Fibroblast of skin of scalp (primary cell): ENCODE measurements around the gene IGFBP7.

ENCODE experiments used
- DNase-seq: peaks from one replicate; pipeline ENCODE4 v3.0.0-alpha.2; 2013

Gene IGFBP7

DNA sequence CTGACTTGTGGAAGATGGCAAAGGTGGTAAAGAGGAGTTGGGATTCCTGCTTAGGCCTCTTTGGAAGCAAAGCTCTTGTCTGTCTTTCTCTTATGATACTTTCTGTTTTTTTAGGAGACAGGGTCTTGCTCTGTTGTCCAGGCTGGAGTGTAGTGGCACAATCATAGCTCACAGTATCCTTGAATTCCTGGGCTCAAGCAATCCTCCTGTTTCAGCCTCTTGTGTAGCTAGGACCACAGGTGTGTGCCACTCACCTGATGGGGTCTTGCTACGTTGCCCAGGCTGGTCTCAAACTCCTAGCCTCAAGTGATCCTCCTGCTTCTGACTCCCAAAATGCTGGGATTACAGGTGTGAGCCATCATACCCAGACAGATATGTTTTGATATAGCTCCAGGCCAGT, 19.3 kb upstream of the IGFBP7 start:
- no peak for DNase-seq

DNA sequence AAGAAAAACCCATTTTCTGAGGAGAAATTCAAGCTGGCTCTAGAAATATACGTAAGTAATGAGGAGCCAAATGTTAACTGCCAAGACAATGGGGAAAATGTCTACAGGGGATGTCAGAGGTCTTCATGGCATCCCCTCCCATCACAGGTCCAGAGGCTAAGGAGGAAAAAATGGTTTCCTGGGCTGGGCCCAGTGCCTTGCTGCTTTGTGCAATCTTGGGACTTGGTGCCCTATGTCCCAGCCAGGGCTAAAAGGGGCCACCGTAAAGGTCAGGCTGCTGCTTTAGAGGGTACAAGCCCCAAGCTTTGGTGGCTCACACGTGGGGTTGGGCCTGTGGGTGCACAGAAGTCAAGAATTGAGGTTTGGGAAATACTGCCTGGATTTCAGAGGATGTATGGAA, 17.2 kb upstream of the IGFBP7 start:
- no peak for DNase-seq

DNA sequence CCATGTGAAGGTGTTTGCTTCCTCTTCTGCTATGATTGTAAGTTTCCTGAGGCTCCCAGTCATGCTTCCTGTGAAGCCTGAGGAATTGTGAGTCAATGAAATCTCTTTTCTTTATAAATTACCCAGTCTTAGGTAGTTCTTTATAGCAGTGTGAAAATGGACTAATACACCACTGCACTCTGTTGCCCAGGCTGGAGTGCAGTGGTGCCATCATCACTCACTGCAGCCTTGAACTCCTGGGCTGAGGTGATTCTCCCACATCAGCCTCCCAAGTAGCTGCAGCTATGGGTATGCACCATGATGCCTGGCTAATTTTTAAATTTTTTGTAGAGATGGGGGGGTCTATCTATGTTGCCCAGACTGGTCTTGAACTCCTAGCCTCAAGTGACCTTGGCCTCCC, 15.8 kb upstream of the IGFBP7 start:
- no peak for DNase-seq

- DNase-seq: no peak
Observed at GRCh38 chr4:57124145-57124544, 14.0 kb upstream of the IGFBP7 start.

DNA sequence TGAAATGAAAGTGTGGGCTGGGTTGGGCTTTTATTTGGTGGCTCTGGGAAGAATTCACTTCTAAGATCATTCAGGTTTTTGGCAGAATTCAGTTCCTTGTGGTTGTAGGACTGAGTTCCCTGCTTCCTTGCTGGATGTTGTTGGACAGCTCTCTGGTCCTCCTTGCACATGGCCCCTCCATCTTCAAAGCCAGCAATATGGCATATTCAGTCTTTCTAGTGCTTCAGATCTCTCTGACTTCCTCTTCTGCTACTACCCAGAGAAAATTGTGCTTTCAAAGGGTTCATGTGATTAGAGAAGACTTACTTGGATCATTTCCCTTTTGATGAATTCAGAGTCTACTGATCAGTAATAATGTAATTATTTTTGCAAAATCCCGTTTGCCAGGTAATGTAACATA, 12.8 kb upstream of the IGFBP7 start:
- no peak for DNase-seq

- DNase-seq: peak; percentile 98
Observed at GRCh38 chr4:57119054-57119651, 9.0 kb upstream of the IGFBP7 start.

GRCh38 chr4:57117491-57117890, 7.3 kb upstream of the IGFBP7 start:
- DNase-seq: no peak

DNA sequence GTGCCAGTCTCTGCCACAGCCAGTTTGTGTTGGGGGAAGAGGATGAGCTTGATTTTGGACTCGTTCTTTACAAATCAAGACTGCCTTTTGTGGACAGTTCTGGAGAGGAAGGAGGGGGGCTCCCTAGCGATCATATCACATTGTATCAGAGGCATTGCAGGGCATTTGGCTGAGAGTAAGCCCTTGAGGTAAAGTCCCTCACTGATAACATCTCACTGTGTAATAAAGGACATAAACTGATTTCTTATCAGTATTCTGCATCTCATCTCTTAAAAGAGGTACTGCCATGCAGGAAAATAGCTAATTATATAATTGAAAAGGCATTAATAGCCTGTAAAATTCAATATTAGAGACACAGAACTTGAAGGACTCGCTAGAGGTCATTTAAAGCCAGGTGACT, 6.1 kb upstream of the IGFBP7 start:
- DNase-seq: no peak

GRCh38 chr4:57114973-57115372, 4.8 kb upstream of the IGFBP7 start:
- DNase-seq: peak; percentile 33

DNA sequence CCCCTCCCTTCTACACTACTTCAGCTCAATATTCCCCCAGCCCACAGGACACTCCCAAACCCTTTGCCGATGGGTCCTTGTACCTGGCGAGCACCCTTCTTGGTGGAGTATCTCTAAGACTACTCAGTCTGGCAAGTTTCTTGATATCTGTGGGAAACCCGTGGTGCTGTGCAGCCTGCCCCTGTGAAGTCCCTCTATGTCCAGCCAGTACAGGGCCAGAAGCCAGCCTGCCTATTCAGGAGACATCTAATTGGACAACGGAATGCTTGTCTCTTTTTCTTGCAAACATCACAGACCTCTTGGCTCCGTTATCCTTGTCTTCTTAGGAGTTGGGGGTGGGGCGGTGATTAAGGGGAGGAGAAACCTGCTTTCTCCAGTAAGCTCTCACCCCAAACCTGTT, 3.7 kb upstream of the IGFBP7 start:
- DNase-seq: no peak

DNA sequence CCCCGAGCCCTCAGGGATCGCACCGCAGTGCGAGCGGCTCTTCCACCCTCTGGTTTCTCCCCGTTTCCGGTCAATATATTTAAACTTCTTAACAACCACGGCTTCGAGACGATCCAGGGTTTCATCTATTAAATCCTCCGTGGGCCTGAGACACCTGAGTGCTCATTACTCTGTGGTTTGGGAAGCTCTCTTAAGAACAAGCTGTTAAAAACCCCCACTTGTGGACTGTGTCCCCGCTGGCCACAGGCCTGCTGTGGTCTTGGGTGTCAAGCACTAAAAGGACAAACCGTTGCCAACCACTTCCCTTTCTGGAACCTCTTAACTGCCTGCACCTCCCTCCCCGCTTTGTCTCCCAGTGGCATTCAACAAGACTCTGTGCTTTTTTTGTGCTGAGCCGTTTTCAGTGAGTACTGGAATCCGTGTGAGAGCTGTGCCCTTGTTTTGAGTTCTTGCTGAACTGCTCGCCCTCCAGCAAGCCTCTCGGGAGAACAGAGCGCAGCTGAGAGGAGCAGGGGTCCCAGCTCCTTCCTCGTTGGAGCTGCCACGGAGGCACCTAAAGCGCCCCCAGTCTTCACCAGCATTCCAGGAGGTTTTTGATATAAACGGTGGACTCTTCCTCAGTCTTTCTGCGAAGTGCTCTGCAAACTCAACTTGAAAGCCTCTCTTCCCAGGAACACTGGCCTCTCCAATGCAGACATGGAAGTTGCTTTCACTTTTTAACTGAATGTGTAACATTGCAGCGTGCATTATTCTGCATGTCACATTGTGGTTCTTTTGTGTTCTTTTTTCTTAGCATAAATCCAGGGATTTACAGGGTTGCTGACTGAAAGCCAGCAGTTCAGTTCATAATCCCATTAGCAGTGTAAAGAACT, 691 bp upstream of the IGFBP7 start:
- peak; percentile 77 for DNase-seq

DNA sequence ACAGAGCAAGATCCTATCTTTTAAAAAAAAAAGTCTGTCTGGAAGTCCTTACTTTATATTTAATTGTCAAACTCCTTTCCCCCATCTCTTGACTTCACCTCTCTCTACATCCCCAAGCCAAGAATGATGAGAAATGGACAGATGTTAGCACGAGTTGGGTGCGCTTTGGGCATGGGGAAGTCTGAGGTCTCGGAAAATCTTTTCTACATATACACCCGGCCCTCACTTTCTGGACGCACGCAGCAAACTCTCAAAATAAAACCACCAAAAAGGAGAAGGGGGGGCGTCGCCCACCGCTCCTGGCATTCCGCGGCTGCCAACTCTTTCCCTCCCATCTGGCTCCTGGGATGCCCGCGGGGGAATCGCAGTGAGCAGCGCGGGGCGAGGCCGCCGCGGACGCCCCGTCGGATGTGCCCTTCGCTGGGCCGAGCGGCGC, 756 bp downstream of the IGFBP7 start:
- peak; percentile 24 for DNase-seq

DNA sequence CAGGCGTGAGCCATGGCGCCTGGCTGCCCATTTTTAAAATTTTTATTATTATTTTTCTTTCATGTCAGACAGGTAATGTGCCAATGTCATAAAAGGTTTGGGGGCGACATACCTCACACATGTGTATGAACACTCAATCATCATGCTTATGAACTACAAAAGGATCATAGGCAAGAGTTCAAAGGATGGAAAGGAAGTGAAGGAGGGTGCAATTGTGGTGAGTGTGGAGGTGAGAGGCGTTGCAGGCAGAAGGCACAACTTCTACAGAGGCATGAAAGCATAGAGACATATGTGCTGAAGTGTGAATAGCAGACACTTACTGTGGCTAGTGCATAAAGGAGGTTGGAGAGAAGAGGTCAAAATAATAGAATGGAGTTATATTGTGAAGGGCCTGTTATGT, 4.0 kb downstream of the IGFBP7 start:
- no peak for DNase-seq

DNA sequence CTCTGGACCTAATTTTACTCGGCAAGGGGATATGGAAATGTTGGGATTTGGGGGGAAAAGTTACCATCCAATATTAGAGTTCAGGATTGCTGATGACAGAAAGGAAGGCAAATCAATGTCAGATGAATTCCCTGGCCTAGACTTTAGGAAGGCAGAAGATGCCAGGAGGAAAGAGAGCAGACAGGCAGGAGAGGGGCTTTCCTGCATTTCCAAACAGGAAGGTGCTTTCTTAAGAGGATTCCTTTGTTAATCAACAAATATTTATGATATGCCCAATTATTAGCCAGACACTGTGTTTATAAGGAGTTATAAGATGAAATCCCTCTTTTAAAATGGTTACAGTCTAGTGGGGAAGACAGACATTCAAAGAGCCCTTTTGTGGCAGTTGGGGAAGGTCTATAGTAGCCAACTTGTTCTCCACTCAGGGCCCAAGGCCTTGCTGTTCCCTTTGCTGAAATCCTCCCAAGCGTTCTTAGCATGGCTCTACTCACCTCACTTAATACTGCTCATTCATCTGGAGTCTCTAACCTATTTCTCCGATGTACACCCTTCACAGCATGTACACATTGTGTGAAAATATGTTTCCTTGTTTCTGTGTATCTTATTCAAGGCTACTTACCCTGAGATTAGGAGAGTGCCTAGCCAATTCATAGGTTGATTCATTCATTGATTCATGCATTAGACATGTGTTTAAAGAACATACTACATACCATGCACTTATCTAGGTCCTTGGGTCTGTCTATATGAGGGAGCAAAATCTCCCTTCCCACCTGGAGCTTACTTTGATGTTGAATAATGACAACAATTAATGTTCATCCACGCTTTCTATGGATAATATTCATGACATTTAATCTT, 5.3 kb downstream of the IGFBP7 start:
- no peak for DNase-seq

GRCh38 chr4:57103051-57103450, 7.1 kb downstream of the IGFBP7 start:
- DNase-seq: peak; percentile 45

DNA sequence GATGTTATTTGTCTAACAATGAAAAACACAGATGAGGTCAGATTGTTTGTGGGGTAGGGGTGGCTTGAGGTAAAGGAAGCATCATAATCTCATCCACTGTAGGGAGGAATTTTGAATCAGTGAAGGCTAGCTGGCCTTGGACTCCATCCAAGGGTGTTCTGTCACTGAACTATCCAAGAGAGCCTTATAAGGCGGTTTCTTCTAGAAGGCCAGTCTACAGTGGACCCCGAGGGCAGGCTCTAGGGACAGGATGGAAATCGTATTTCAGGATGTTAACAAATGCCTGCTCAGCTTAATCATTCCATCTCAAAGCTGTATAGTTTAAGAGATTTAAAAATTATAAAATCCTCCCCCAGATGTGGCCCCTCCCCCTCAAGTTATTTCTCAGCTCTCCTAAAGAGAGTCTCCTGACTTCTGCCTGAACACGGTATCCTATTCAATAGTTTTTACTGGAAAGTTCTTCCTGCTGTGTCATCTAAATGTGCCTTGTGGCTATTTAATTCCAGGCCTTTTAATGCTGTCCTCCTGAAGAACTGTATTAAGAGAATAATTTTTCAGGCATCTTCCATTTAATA, 8.0 kb downstream of the IGFBP7 start:
- DNase-seq: peak; percentile 98

- peak; percentile 71 for DNase-seq
Observed at GRCh38 chr4:57100979-57101651, 9.1 kb downstream of the IGFBP7 start.

DNA sequence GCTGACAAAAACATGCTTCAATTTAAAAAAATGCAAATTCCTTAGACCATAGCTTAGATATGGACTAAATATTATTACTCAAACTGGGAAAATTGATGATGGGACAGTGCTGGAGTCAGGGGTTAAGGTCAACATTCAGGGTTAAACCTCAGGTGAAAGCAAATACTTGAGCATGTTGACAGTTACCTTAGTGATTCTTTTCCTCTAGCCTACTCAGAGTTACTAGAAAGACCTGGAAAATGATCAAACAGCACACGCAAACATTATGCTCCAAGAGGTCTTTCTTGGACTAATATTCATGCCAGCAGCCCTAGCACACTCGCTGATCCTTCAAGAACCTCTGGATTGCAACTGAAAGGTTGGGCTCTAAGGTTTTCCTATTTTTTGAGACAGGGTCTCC, 10.8 kb downstream of the IGFBP7 start:
- DNase-seq: no peak

GRCh38 chr4:57098941-57099340, 11.2 kb downstream of the IGFBP7 start:
- DNase-seq: peak; percentile 85

GRCh38 chr4:57098415-57098814, 11.8 kb downstream of the IGFBP7 start:
- DNase-seq: no peak

DNA sequence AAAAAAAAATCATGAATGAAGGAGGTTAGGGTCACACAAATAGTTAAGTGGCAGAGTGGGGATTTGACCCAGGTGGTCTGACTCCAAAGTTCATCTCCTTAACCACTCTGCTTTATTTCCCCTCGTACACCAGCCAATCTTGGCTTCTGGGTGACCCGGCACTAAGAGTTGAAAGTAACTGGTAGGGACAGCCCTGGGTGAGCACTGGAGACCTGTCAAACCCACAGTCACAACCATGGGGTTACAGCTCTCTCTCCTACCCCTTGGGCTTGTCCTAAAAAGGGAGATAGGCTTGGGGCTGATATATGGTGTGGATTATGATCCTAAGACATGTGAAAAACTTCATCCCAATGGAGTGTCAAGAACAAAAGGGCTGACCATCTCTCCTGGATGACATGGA, 12.5 kb downstream of the IGFBP7 start:
- no peak for DNase-seq

GRCh38 chr4:57095956-57096355, 14.2 kb downstream of the IGFBP7 start:
- peak; percentile 24 for DNase-seq
